ENCODE measurements around the gene WLS. TPM values are rescaled to one million over a fixed set of nuclear protein-coding genes. Genes with fewer than 3 reads are reported as not detected.

WLS gene
- total and polyA plus RNA-seq, 12 donors: 31.7 to 123 (median 101) TPM

DNA sequence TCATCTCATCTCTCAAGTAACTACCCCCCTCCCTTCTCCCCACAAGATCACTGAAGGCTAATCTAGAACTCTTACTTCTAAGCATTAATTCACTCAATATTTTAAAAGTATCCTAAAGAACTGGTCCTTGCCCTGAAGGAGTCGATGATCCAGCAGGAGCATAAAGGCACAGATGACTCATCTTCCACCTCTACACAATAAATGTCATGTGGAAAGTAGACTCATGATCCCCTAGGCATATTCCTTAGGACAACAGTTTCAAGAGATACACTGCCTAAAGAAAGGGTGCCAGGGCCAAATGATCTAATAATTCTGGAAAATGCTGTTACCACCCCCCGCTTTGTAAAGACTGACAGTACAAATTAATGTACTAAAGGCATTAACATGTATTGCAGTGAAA, 96.1 kb downstream of the WLS start:
- ATAC-seq (no peak), DNase-seq (no peak)
- Histone ChIP-seq H3K27ac (no peak overlapping the region), H3K9me3 (no peaks in the 10 kb centered on the region), H3K4me3 (no peak overlapping the region), H3K36me3 (peaks cover 0 to 92% (median 18%) of the 10 kb centered on the region in 9 donors), H3K4me1 (peaks cover 0 to 9% (median 3%) of the 10 kb centered on the region in 9 donors), H3K27me3 (no peaks in the 10 kb centered on the region)
- TF ChIP-seq, protein P1, sequence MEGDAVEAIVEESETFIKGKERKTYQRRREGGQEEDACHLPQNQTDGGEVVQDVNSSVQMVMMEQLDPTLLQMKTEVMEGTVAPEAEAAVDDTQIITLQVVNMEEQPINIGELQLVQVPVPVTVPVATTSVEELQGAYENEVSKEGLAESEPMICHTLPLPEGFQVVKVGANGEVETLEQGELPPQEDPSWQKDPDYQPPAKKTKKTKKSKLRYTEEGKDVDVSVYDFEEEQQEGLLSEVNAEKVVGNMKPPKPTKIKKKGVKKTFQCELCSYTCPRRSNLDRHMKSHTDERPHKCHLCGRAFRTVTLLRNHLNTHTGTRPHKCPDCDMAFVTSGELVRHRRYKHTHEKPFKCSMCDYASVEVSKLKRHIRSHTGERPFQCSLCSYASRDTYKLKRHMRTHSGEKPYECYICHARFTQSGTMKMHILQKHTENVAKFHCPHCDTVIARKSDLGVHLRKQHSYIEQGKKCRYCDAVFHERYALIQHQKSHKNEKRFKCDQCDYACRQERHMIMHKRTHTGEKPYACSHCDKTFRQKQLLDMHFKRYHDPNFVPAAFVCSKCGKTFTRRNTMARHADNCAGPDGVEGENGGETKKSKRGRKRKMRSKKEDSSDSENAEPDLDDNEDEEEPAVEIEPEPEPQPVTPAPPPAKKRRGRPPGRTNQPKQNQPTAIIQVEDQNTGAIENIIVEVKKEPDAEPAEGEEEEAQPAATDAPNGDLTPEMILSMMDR (IDR thresholded peaks at IDR 0.05): no peak
- WGBS, 2 donors: 96% methylated on average over 2 of the region's 2 CpGs
- intact Hi-C loops (cut with DNase I): no loop called here

DNA sequence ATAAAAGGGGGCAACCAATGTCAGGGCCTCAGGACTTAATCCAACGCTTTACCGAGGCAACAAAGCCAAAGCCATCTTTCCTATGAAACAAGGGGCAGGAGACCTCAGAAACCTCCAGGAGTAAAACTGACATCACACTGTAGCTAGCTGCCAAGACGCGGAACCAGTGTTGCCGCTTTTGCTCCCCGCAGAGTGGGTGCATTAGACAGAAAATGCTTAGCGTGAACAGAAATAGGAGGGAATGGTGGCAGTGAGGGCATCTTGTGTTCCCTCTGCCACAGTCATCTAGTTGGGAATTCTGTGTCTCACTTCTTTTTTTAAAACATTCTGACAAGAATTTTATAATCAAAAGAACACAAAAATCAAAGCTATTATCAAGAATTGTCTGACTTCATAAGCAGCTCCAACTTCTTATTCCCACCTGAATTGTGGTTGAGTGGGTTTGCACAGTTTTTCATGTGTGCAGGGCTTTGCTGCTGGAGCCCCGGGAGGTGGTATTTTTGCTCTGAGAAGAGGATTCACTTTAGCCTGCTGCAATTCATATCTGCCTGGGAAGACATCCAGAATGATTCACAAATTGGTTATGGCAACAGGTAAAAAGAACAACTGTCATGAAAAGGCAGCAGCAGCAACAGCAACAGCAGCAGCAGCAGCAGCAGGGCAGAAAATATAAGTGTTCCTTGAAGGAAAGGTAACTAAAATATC, 99.7 kb downstream of the WLS start:
- H3K4me1 ChIP-seq: peaks cover 0 to 20% (median 12%) of the 10 kb centered on the region in 9 donors
- H3K27ac ChIP-seq: no peak overlapping the region
- TF ChIP-seq, protein P1 (IDR thresholded peaks at IDR 0.05): no peak
- DNase-seq: no peak
- WGBS, 2 donors: 93 to 95% methylated on average over 8 of the region's 8 CpGs
- H3K36me3 ChIP-seq: peaks cover 0 to 85% (median 18%) of the 10 kb centered on the region in 9 donors
- H3K9me3 ChIP-seq: no peaks in the 10 kb centered on the region
- ATAC-seq: no peak
- no peak overlapping the region for H3K4me3 ChIP-seq
- intact Hi-C loops (cut with DNase I): no loop called here
- no peaks in the 10 kb centered on the region for H3K27me3 ChIP-seq

DNA sequence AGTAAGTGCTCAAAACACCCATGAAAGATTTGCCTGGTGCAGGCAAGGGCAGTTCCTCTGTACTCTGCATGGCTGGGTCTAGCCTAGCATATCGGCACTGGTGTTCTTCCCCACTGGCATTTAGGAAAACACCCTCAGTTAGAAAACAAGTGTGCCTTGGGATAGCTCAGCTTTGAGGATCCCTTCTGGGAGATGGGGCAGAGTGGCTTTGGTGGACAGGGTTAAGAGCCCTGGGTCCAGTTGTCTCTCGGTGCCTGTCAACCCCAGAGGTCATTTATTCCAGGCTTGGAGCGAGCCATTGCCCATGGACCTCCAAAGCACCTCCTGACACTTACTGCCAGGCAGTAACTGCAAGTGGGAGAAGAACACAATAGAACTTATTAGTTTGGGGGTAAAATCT, 101.1 kb downstream of the WLS start:
- H3K4me1 ChIP-seq: peaks cover 0 to 24% (median 12%) of the 10 kb centered on the region in 9 donors
- intact Hi-C loops (cut with DNase I): no loop called here
- no peak for ATAC-seq
- TF ChIP-seq, protein P1 (IDR thresholded peaks at IDR 0.05): no peak
- no peak for DNase-seq
- no peaks in the 10 kb centered on the region for H3K27me3 ChIP-seq
- peaks cover 0 to 84% (median 19%) of the 10 kb centered on the region in 9 donors for H3K36me3 ChIP-seq
- H3K27ac ChIP-seq: no peak overlapping the region
- H3K9me3 ChIP-seq: no peaks in the 10 kb centered on the region
- 96 to 100% methylated on average over 3 of the region's 3 CpGs for WGBS, 2 donors
- no peak overlapping the region for H3K4me3 ChIP-seq

DNA sequence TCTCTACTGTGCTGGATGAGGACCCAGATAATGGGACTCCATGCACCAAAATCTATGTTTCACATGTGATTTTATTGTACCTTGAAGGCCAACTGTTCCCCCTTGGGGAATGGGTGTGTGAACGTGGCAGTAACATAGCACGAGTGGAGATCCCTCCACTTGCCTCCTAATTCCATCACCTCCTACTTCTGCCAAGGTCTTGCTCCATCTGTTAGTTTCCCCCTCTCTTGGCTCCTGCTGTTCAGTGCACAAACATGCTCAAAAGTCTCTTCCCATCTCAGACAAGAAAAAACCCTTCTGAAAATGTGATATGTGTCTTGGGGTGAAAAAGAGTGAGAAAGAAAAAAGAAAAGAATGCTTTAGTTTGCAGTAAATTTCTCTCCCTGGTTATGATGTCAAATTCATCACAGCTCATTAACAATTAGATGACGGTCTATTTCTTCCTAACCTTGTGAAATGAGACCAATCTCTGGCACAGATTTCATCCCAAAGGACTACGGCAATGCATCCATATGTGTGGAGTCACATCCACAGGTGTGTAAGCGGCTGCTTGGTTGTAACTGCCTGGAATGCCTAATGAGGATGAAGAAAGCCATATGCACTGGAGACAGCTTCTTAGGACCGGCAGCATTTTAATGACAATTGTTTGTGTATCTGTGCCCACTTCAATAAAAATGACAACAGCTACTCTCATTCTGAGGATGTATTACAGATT, 102.6 kb downstream of the WLS start:
- TF ChIP-seq, protein P1 (IDR thresholded peaks at IDR 0.05): no peak
- Histone ChIP-seq H3K4me3 (no peak overlapping the region), H3K27me3 (no peaks in the 10 kb centered on the region), H3K4me1 (peaks cover 0 to 24% (median 12%) of the 10 kb centered on the region in 9 donors), H3K36me3 (peaks cover 0 to 84% (median 21%) of the 10 kb centered on the region in 9 donors), H3K9me3 (no peaks in the 10 kb centered on the region), H3K27ac (peak overlapping the region in 4 of 10 donors; percentile 22 to 65 (median 42))
- intact Hi-C loops (cut with DNase I): loop anchor here in 2 of 10 donors (10.0 kb wide), 3 partner anchors 45 to 185 kb away; partner anchors contain the start of gene WLS (in 1 of the 2)
- ATAC-seq: peak in 2 of 8 donors; percentile 13 to 15
- WGBS, 2 donors: 73 to 79% methylated on average over 6 of the region's 6 CpGs
- no peak for DNase-seq
